K562 (cell line): ENCODE data around the gene C3. TPM values are rescaled to one million over a fixed set of nuclear protein-coding genes. Genes with fewer than 3 reads are reported as not detected.

ENCODE experiments used
- ARID4B ChIP-seq: sonication (generic); formaldehyde crosslinking; IDR thresholded peaks from 2 replicates; pipeline ENCODE4 v1.8.0; 2022; ENCODE audit warnings: mild to moderate bottlenecking, missing genetic modification reagents
- ATF4 ChIP-seq: fragments of 450-650 bp; formaldehyde crosslinking; IDR thresholded peaks from 2 replicates; pipeline ENCODE4 v1.4.0; 2022; ENCODE audit warnings: mild to moderate bottlenecking, moderate library complexity
- CCNT2 ChIP-seq: IDR thresholded peaks from 2 replicates; pipeline ENCODE4 v1.6.1; 2011; ENCODE audit warnings: borderline replicate concordance, low read depth, mild to moderate bottlenecking, moderate library complexity, mixed read lengths, low read length; ENCODE audit not compliant: insufficient read length; ENCODE audit errors: extremely low read depth
- CGGBP1 ChIP-seq: fragments of 250-450 bp; sonication (Bioruptor Pico); IDR thresholded peaks from 2 replicates; pipeline ENCODE4 v1.9.0; 2021; ENCODE audit warnings: mild to moderate bottlenecking
- COPS2 ChIP-seq: fragments of 450-650 bp; conservative IDR thresholded peaks from 2 replicates; pipeline ENCODE4 v1.6.1; 2016; ENCODE audit warnings: mild to moderate bottlenecking, moderate library complexity
- CXXC5 ChIP-seq: fragments of 250-450 bp; sonication (Bioruptor Pico); IDR thresholded peaks from 2 replicates; pipeline ENCODE4 v1.8.0; 2022; ENCODE audit warnings: inconsistent platforms, mild to moderate bottlenecking, moderate library complexity
- ETV5 ChIP-seq: sonication (generic); formaldehyde crosslinking; IDR thresholded peaks from 2 replicates; pipeline ENCODE4 v1.4.0; 2020; ENCODE audit warnings: low read depth, mild to moderate bottlenecking, missing genetic modification reagents
- ETV6 ChIP-seq, 3 experiments: fragments of 150-350 bp in 1 of 3; sonication (generic) in 1 of 3; formaldehyde crosslinking in 1 of 3; IDR thresholded peaks; 2 replicates each; pipeline versions ENCODE4 v1.6.1 to v1.8.0; 2014 to 2022; ENCODE audit warnings: borderline replicate concordance in 2 of 3, low read depth in 2 of 3, antibody characterized with exemption in 1 of 3, low read length in 1 of 3, mild to moderate bottlenecking in 1 of 3, missing genetic modification reagents in 1 of 3
- JUN ChIP-seq, 2 experiments: sonication (generic) in 1 of 2; formaldehyde crosslinking in 1 of 2; IDR thresholded peaks; 2 replicates each; pipeline versions ENCODE4 v1.6.1 to v1.8.0; 2012 to 2022; ENCODE audit warnings: borderline replicate concordance in 2 of 2, mild to moderate bottlenecking in 2 of 2, improper control_type of control experiment in 1 of 2, low read depth in 1 of 2, low read length in 1 of 2, missing genetic modification reagents in 1 of 2
- JUND ChIP-seq, 2 experiments: IDR thresholded peaks; 2 replicates in 1 of 2; 3 replicates in 1 of 2; pipeline ENCODE4 v1.6.1; 2011; ENCODE audit warnings: borderline replicate concordance in 2 of 2, low read depth in 2 of 2, low read length in 2 of 2, improper control_type of control experiment in 1 of 2, missing biosample characterization in 1 of 2, missing genetic modification characterization in 1 of 2, missing genetic modification reagents in 1 of 2
- MIER1 ChIP-seq: fragments of 450-650 bp; IDR thresholded peaks from 2 replicates; pipeline ENCODE4 v1.6.1; 2016; ENCODE audit warnings: antibody characterized with exemption, mild to moderate bottlenecking, low read depth
- NFE2 ChIP-seq: IDR thresholded peaks from 2 replicates; pipeline ENCODE4 v1.6.1; 2014; ENCODE audit warnings: antibody characterized with exemption, low read depth
- SMARCE1 ChIP-seq: fragments of 450-650 bp; IDR thresholded peaks from 2 replicates; pipeline ENCODE4 v1.7.1; 2016; ENCODE audit warnings: mild to moderate bottlenecking
- ZBTB49 ChIP-seq: sonication (generic); formaldehyde crosslinking; IDR thresholded peaks from 2 replicates; pipeline ENCODE4 v1.8.0; 2022; ENCODE audit warnings: missing genetic modification reagents, mild to moderate bottlenecking, borderline replicate concordance
- ZNF253 ChIP-seq: fragments of 250-450 bp; sonication (Bioruptor Pico); conservative IDR thresholded peaks from 2 replicates; pipeline ENCODE4 v1.6.1; 2021; ENCODE audit warnings: mild to moderate bottlenecking
- polyA plus RNA-seq, 8 experiments: library from polyadenylated mRNA; depleted of rRNA in 4 of 8; stranded (reverse) in 5 of 8; unstranded in 3 of 8; fragments of >200 nt; fragmentation: Nextera tagmentation in 2 of 8; fragmentation: Illumina TruSeq in 1 of 8; extraction: Ambion mirVana in 2 of 8; extraction: Trizol in 1 of 8; gene quantifications; 2 replicates each; pipeline versions ENCODE4 v1.2.1 to v1.2.3, GENCODE V29; 2011 to 2014; ENCODE audit warnings: inconsistent platforms in 1 of 8, missing spikeins in 1 of 8
- total RNA-seq, 7 experiments: library from RNA; depleted of rRNA in 6 of 7; stranded (reverse); fragments of >200 nt in 6 of 7; fragmentation: Illumina TruSeq in 2 of 7; extraction: Trizol in 2 of 7; gene quantifications; 2 replicates each; pipeline versions ENCODE4 v1.2.1 to v1.2.3, GENCODE V29; 2011 to 2021; ENCODE audit warnings: low replicate concordance in 1 of 7

Gene C3
- total and polyA plus RNA-seq, 9 of the 15 experiments (the other 6 are each of a cell fraction or from before 2014, with no cell fraction given): 0.59 to 10.6 (median 2.2) TPM

- TF ChIP-seq ZBTB49 (CRISPR knock-in tag) (no peak), ETV5 (CRISPR knock-in tag) (peak; percentile 24; the same call in 1 of the 2 replicates), MIER1 (no peak), NFE2 (0 out of 2 replicates have a peak, but pooled peaks have one; percentile 31), CXXC5 (CRISPR knock-in tag) (peak; percentile 98), ZNF253 (CRISPR knock-in tag) (no peak), ATF4 (CRISPR knock-in tag) (no peak), JUND (IDR thresholded peaks at IDR 0.05; ENCODE audit: borderline replicate concordance, low read depth, low read length) (peak; percentile 59), JUND (tag; IDR thresholded peaks at IDR 0.05; ENCODE audit: borderline replicate concordance, low read depth, low read length) (peak; percentile 67; the same call in 1 of the 3 replicates), CGGBP1 (CRISPR knock-in tag) (no peak), JUN (IDR thresholded peaks at IDR 0.05; ENCODE audit: borderline replicate concordance, low read depth, low read length) (peak; percentile 45; the same call in 1 of the 2 replicates), JUN (CRISPR knock-in tag; IDR thresholded peaks at IDR 0.05; ENCODE audit: borderline replicate concordance) (no peak), COPS2 (no peak), SMARCE1 (peak; percentile 53; the same call in 1 of the 2 replicates), ETV6 (IDR thresholded peaks at IDR 0.05; ENCODE audit: borderline replicate concordance in 1 of 2, low read depth in 2 of 2, low read length in 1 of 2) (no peak), ETV6 (CRISPR knock-in tag; IDR thresholded peaks at IDR 0.05; ENCODE audit: borderline replicate concordance) (no peak), CCNT2 (peak; percentile 82), ARID4B (CRISPR knock-in tag) (peak; percentile 96)
Observed at GRCh38 chr19:6753178-6754031, 33.0 kb upstream of the C3 start (continued).
